A549 (cell line): ENCODE data around the gene MATN4.

Experiments used
- CEBPB ChIP-seq, 2 experiments: fragments of >200 bp in 1 of 2; sonication (Bioruptor Twin) in 1 of 2; formaldehyde crosslinking in 1 of 2; IDR thresholded peaks; 2 replicates each; pipeline ENCODE4 v1.6.1; 2012 to 2016
- EP300 ChIP-seq, 2 experiments: fragments of >200 bp; sonication (Bioruptor Twin); formaldehyde crosslinking; IDR thresholded peaks; 2 replicates in 1 of 2; 3 replicates in 1 of 2; pipeline ENCODE4 v1.6.1; 2016 to 2017
- GATA3 ChIP-seq: IDR thresholded peaks from 2 replicates; pipeline ENCODE4 v1.6.1; 2012; ENCODE audit warnings: borderline replicate concordance
- HOXA7 ChIP-seq: fragments of 250-450 bp; sonication (Bioruptor Pico); IDR thresholded peaks from 2 replicates; pipeline ENCODE4 v1.5.0; 2020; ENCODE audit warnings: mild to moderate bottlenecking, moderate library complexity
- KDM1A ChIP-seq: fragments of 200-600 bp; sonication (generic); IDR thresholded peaks from 2 replicates; pipeline ENCODE4 v1.6.1; 2016; ENCODE audit warnings: low read depth, mild to moderate bottlenecking
- NFE2L2 ChIP-seq: fragments of 150-350 bp; conservative IDR thresholded peaks from 2 replicates; pipeline ENCODE4 v1.6.1; 2014; ENCODE audit warnings: low read length
- POLR2A ChIP-seq: IDR thresholded peaks from 2 replicates; pipeline ENCODE4 v1.6.1; 2012; ENCODE audit warnings: mild to moderate bottlenecking, low read length
- TF ChIP-seq, protein P1 (sequence below): IDR thresholded peaks from 2 replicates; pipeline ENCODE4 v1.6.1; 2012
- TF ChIP-seq, protein P2 (sequence below): fragments of >200 bp; sonication (Bioruptor Twin); formaldehyde crosslinking; IDR thresholded peaks from 3 replicates; pipeline ENCODE4 v1.5.1; 2016
- TF ChIP-seq, protein P3 (sequence below): IDR thresholded peaks from 2 replicates; pipeline ENCODE4 v1.6.1; 2012
- TF ChIP-seq, protein P4 (sequence below): fragments of 250-450 bp; sonication (Bioruptor Pico); IDR thresholded peaks from 2 replicates; pipeline ENCODE4 v1.5.0; 2021; ENCODE audit warnings: mild to moderate bottlenecking, moderate library complexity, borderline replicate concordance
- TF ChIP-seq, protein P5 (sequence below): fragments of 200-600 bp; sonication (generic); IDR thresholded peaks from 2 replicates; pipeline ENCODE4 v1.6.1; 2016; ENCODE audit warnings: antibody characterized with exemption, mild to moderate bottlenecking, moderate library complexity

DNA sequence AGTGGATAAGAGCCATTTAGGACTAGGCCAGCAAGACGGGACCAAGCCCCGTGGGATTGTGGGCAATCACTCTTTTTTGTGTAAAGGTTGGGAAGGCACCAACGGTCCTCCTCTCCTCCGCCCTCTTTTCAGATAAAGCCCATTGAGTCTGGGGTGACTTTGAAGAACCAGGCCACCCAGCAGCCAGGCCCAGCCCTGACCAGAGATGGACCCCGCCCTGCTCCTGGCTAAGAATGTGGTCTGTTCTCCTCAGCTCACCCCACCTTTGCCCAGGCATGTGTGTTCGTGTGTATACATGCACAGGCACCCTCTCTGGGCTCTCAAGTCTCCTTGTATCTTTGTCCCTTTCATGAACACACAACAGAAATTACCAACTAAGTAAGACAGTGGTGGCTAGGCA is 31.0 kb upstream of the MATN4 start:
- TF ChIP-seq KDM1A: no peak
- TF ChIP-seq, protein P1, sequence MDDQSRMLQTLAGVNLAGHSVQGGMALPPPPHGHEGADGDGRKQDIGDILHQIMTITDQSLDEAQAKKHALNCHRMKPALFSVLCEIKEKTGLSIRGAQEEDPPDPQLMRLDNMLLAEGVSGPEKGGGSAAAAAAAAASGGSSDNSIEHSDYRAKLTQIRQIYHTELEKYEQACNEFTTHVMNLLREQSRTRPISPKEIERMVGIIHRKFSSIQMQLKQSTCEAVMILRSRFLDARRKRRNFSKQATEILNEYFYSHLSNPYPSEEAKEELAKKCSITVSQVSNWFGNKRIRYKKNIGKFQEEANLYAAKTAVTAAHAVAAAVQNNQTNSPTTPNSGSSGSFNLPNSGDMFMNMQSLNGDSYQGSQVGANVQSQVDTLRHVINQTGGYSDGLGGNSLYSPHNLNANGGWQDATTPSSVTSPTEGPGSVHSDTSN: no peak
- no peak for TF ChIP-seq HOXA7
- TF ChIP-seq CEBPB (IDR thresholded peaks at IDR 0.05): no peak
- no peak for TF ChIP-seq GATA3
- TF ChIP-seq, protein P2, sequence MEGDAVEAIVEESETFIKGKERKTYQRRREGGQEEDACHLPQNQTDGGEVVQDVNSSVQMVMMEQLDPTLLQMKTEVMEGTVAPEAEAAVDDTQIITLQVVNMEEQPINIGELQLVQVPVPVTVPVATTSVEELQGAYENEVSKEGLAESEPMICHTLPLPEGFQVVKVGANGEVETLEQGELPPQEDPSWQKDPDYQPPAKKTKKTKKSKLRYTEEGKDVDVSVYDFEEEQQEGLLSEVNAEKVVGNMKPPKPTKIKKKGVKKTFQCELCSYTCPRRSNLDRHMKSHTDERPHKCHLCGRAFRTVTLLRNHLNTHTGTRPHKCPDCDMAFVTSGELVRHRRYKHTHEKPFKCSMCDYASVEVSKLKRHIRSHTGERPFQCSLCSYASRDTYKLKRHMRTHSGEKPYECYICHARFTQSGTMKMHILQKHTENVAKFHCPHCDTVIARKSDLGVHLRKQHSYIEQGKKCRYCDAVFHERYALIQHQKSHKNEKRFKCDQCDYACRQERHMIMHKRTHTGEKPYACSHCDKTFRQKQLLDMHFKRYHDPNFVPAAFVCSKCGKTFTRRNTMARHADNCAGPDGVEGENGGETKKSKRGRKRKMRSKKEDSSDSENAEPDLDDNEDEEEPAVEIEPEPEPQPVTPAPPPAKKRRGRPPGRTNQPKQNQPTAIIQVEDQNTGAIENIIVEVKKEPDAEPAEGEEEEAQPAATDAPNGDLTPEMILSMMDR: no peak
- TF ChIP-seq POLR2A: no peak
- TF ChIP-seq, protein P3, sequence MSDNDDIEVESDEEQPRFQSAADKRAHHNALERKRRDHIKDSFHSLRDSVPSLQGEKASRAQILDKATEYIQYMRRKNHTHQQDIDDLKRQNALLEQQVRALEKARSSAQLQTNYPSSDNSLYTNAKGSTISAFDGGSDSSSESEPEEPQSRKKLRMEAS: no peak
- TF ChIP-seq, protein P4, sequence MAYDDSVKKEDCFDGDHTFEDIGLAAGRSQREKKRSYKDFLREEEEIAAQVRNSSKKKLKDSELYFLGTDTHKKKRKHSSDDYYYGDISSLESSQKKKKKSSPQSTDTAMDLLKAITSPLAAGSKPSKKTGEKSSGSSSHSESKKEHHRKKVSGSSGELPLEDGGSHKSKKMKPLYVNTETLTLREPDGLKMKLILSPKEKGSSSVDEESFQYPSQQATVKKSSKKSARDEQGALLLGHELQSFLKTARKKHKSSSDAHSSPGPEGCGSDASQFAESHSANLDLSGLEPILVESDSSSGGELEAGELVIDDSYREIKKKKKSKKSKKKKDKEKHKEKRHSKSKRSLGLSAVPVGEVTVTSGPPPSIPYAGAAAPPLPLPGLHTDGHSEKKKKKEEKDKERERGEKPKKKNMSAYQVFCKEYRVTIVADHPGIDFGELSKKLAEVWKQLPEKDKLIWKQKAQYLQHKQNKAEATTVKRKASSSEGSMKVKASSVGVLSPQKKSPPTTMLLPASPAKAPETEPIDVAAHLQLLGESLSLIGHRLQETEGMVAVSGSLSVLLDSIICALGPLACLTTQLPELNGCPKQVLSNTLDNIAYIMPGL (CRISPR knock-in tag): no peak
- no peak for TF ChIP-seq EP300 (IDR thresholded peaks at IDR 0.05)
- TF ChIP-seq, protein P5, sequence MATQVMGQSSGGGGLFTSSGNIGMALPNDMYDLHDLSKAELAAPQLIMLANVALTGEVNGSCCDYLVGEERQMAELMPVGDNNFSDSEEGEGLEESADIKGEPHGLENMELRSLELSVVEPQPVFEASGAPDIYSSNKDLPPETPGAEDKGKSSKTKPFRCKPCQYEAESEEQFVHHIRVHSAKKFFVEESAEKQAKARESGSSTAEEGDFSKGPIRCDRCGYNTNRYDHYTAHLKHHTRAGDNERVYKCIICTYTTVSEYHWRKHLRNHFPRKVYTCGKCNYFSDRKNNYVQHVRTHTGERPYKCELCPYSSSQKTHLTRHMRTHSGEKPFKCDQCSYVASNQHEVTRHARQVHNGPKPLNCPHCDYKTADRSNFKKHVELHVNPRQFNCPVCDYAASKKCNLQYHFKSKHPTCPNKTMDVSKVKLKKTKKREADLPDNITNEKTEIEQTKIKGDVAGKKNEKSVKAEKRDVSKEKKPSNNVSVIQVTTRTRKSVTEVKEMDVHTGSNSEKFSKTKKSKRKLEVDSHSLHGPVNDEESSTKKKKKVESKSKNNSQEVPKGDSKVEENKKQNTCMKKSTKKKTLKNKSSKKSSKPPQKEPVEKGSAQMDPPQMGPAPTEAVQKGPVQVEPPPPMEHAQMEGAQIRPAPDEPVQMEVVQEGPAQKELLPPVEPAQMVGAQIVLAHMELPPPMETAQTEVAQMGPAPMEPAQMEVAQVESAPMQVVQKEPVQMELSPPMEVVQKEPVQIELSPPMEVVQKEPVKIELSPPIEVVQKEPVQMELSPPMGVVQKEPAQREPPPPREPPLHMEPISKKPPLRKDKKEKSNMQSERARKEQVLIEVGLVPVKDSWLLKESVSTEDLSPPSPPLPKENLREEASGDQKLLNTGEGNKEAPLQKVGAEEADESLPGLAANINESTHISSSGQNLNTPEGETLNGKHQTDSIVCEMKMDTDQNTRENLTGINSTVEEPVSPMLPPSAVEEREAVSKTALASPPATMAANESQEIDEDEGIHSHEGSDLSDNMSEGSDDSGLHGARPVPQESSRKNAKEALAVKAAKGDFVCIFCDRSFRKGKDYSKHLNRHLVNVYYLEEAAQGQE: no peak
- TF ChIP-seq NFE2L2: no peak
